Stimulated activated CD8-positive, alpha-beta memory T cell treated with anti-CD3 and anti-CD28 coated beads, Interleukin-12 subunit alpha, Interleukin-12 subunit beta, amount 100 ng/mL, for 4 hours (primary cell): ENCODE results near the gene CD14.
"Not testable (repeated sequence)": the region's sequence is repeated elsewhere in the genome, so short reads cannot be mapped to it uniquely, and the experiment has no call there.

ENCODE experiments used
- DNase-seq: peaks from one replicate; pipeline ENCODE4 v3.0.0-alpha.2; 2020; ENCODE audit warnings: low read depth

Gene CD14

GRCh38 chr5:140633021-140633471 lies at the start of gene CD14:
Gene CD14 (minus strand): TSS chr5:140633175. CDS start chr5:140633071, 104 bp downstream.
- DNase-seq, result no peak

DNA sequence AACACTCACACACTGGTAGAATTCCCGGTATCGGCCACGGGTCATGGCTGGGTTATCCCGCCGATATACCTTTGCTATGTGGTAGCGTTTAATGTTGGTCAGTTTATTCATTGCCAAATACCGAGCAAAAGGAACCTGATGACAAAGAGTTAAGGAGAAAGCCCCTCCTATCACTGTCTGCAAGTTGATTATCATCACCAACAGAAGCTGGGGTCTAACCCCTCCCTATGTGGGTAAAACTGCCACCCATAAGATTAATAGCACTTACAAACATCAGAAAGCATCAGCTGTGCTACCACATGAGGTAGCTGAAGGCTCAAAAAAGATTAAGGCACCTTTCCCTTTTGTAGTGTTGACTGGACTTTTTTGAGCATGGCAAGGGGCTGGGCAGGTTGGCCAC lies 46.0 kb upstream of the CD14 start:
- no peak for DNase-seq

DNA sequence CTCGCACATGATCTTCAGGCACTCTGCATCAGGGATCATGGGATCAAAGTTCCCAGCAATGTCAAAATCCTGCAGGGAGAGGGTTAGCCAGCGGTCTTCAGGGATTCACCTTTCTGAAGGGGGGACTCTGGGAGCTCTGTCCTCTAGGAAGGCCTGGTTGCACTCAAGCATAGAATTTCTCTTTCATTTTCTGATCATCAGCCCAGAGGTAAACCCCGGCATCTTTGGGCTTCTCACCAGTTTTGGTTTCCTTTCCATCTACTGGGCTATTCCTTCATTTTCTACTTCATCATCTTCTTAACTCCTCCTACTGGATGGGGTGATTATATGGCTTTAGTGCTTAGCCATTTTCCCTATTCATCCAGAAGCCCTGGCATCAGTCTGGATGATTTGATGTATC lies 45.0 kb upstream of the CD14 start:
- DNase-seq, result no peak

DNA sequence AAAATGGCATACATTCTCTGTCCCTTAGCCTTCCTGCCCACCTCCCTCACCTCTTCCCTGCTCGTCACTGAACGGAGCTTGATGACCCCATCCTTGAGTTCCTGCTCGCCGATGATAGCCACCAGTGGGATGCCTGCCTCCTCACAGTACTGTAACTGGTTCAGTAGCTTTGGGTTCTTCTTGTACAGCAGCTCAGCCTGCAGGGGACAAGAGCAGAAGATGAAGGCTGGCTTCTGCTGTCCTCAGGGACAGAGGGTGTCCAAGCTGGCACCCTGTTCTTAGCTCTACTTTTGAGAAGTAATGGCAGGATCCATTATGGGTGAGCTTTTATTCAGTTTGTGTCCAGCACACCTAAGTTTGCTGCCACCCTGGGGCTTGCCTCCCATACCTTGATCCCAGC lies 41.7 kb upstream of the CD14 start:
- no peak for DNase-seq

GRCh38 chr5:140674211-140674610 lies 41.2 kb upstream of the CD14 start:
- no peak for DNase-seq

DNA sequence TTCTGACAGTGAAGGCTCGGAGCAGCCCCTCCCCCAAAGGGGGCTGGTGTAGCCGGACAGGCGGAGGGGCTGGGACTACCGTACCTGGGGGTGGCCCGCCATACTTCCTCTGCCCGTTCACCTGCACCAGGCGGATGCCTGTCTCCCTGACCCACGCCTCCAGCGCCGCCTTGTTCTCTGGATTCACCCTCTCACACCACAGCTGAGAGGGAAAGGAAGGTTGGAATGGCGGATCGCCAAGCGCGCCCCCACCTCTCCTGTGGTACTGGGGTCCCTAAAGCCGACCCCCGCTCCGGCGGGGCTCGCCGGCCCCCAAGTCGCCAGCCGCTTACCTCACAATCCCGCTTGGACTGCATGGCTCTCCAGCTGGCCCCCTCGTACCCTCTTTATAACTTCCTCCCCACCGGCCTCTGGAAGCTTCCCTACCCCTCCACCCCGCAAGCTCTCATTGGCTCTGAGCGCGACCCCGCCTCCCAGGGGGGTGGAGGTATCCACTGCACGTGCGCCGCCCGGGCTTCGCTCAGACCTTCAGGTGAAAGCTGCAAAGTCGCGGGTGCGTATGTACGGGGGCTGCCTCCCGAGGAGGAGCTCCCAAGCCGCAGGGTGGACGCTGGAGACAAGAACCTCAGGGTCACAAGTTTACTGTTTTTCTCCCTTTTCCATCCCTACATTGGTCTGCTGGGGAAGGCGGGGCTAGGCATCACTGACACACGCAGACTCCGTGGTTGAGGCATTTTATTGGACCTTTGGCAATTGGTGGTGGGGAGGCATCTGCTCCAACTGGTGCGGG lies 40.4 kb upstream of the CD14 start, which contains the start of gene DND1:
Gene DND1 (minus strand): TSS at position 390 of the 790 bp plus-strand sequence. CDS start 34 bp downstream, at position 356.
- no peak for DNase-seq

DNA sequence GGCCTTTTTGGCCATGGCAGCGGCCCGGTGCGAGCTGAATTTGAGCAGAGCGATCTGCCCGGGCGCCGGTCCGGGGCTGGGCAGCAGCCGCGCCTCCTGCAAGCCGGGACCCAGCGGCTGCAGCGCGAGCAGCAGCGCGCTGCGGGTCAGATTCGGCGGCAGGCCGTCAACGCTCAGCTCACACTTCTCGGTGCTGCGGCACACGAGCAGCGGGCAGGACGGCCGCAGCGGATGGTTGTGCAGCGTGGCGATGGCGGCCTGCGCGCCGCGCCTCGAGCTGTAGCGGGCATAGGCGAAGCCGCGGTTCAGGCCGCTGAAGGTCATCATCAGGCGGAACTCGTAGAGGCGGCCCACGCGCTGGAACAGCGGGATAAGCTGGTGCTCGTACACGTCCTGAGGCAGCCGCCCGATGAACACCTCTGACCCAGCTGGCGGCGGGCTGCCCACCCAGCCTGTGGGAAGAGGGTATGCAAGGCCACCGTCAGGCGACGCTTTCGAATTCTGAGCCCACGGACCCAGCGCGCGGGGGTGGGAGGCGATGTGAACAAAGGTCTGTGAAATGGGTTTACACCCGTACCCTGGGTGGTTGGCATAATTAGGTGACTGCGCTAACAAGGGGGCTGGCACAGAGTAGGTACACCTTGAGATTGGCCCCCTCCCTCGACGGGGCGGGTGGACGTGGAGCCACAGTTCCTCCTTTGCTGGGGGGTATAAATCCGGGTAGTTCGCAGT lies 39.6 kb upstream of the CD14 start:
- DNase-seq, result no peak

DNA sequence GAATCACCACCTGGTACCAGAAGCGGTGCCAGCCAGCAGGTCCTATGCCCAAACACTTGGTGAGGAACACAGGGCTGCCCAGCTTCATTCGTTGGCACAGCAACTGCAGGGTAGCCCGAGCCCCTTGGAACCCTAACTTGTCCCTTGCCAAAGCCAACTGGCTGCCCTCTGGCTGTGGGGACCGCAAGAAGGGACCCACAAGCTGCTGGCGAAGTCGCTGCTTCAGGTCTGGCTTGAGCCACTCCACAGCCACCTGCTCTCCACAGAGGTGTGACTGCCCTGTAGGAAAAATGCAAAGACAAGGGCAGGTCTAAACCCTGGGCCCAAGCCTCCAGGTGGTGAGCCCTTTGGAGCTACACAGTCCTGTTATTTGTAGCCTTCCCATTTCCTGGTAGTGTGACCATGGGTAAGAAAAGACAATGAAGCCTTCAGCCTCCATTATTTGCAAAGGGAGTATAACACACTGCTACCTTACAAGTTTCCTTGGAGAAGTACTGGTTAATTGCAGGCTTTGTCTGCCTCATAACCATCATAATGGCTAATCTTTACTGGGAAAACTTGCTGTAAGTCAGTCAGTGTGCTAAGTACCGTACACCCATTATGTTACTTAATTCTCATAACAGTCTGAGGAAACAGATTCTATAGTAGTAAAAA lies 38.6 kb upstream of the CD14 start:
- DNase-seq, result no peak

GRCh38 chr5:140671035-140671434 lies 38.1 kb upstream of the CD14 start:
- DNase-seq, result not testable (repeated sequence)

DNA sequence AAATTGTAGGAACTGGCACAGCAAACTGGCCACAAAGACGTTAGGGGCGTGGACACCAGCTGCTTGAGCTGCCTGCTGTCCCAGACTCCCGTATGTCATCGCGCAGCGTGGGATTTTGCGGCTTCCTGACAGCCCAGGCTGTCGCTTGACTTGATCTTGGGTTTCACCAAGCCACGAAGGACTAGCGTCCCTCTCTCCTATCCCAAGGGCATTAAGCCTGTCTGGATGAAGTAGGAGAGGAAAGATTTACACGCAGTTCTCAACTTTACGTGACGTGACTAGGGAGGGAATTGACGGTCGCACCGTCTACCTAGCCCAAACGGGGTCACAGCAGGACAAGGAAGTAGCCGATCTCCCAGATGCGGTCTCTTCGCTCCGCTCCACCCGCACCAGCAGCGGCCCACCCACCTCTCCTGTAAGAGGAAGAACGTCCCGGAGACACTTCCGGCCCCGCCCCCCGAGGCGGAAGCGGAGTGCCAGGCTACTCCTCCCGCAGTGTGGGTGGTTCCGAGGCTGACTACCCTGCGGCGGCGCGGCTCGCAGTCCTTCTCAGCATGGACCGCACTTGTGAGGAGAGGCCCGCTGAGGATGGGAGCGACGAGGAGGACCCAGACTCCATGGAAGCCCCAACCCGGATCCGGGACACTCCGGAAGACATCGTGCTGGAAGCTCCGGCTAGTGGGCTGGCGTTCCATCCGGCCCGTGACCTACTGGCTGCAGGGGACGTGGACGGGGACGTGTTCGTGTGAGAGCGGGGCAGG lies 31.6 kb upstream of the CD14 start, which contains the start of gene WDR55:
Gene WDR55 (plus strand): TSS at position 546 of the 761 bp plus-strand sequence. CDS start 9 bp downstream, at position 555.
- peak; percentile 93 for DNase-seq

DNA sequence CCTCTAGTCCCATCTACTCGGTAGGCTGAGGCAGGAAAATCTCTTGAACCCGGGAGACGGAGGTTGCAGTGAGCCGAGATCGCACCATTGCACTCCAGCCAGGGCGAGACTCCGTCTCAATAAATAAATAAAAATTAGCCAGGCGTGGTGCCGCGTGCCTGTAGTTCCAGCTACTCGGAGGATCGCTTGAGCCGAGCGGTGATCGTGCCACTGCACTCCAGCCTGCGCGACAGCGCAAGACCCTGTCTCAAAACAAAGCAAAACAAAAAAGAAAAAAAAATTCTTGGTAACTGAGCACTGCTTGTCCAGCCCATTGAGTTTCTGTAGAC lies 31.0 kb upstream of the CD14 start:
- DNase-seq, result no peak

GRCh38 chr5:140660371-140660770 lies 27.4 kb upstream of the CD14 start:
- not testable (repeated sequence) for DNase-seq

GRCh38 chr5:140658870-140659269 lies 25.9 kb upstream of the CD14 start:
- no peak for DNase-seq

DNA sequence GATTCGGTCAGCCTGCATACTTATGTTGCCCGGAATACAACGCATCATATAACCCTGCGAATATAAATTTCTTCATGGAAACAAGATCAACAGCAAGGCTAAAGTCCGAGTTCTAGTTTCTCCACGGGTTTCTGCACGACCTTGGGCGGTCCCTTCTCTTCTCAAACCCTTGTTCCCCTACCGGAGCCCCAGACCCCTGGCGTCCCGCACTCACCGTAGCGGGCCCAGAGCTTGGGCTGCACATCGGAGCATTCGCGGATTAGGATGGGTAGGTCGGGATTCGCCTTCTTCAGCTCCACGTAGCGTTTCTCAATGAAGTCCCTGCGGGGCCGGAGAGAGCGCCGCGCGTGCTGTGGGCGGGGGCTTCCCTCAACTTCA lies 14.1 kb upstream of the CD14 start:
- no peak for DNase-seq

DNA sequence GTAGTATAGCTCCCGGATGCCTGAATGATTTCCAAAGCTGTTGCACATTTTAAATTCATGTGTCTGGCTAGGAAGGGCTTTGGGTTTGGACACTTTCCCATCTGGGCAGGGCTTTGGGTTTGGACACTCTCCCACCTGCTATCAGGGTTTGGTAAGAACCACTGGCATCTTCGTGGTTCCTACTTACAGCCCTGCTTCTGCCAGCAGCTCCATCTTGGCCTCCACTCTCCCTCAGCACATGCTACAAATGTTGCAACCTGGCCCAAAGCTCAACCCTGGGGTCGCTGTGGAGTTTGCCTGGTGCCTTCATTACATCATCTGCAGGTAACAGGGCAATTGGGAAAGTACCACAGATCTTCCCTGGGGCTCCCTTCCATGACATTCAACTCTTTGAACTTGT lies 9.7 kb upstream of the CD14 start:
- no peak for DNase-seq

DNA sequence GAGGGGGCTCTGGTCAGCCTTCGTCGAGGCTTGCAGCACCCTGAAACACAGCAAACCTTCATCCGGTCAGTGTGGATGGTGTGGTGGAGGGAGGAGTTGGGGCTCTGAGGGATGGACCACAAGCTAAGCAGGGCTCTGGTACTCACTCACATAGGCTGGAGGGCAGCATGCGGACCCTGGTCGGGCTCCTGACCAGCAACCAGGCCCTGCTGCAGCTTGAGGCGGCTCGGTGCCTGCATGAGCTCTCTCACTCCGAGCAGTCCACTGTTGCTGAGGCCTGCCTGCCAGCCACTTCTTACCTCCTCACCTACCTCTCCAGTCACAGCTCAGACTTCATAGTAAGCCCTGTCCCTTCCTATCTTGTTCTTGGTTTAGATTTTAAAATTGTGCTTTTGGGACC lies 8.7 kb upstream of the CD14 start:
- DNase-seq, result no peak

- DNase-seq, result peak; percentile 94
Measured at GRCh38 chr5:140639148-140639981, 6.4 kb upstream of the CD14 start, which contains the start of gene TMCO6. Gene TMCO6 (plus strand): TSS chr5:140639451. CDS start chr5:140639528, 77 bp downstream.

GRCh38 chr5:140638898-140639147 lies 5.8 kb upstream of the CD14 start:
- DNase-seq, result not testable (repeated sequence)

DNA sequence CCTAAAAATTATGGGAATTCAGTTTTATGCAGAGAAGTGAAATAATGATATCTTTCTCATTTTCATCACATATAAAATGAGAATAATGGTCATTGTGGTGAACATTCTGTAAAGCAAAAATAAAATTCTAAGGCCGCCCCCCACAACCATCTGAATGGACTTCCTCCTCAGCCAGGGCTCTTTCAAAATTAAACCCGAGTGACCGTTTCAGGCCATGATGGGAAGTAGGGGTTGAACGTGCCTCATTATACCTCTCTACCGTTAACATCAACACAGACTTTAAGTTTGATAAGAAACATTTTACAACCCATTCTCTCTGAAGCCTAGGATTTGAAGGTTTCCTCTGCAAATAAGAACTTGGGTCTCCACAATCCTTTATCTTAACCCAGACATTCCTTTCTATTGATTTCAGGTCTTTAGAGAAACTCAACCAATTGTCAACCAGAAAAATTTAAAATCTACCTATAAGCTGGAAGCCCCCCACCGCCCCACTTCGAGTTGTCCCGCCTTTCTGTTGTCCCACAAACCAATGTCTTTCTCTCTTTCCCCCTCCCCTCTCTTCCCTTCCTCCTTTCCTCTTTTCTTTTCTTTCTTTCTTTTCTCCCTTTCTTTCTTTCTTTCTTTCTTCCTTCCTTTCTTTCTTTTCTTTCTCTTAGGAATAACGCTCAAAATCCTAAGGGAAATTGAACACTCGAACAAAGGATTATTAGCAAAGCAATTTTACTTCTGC lies 4.6 kb upstream of the CD14 start:
- DNase-seq, result no peak
